ENCODE data around the gene CTSH.

- TF ChIP-seq CTCF (IDR thresholded peaks at IDR 0.05; ENCODE audit: low read depth, low read length), result no peak
- TF ChIP-seq POLR2A (IDR thresholded peaks at IDR 0.05; ENCODE audit: extremely low read depth, insufficient read length), result no peak
- no peak for TF ChIP-seq MAX (IDR thresholded peaks at IDR 0.05; ENCODE audit: low read depth, low read length)
Observed at GRCh38 chr15:78917888-78918287, 27.0 kb downstream of the CTSH start.

All from NB4 (cell line).